Measurements from ENCODE around the gene PROKR1. TPM values are rescaled to one million over a fixed set of nuclear protein-coding genes. Genes with fewer than 3 reads are reported as not detected.
A peak's percentile ranks its signal among the peaks of the same experiment; 100 is the strongest.

Gene PROKR1
- total RNA-seq, 2 donors from 2014 or later = not detected

DNA sequence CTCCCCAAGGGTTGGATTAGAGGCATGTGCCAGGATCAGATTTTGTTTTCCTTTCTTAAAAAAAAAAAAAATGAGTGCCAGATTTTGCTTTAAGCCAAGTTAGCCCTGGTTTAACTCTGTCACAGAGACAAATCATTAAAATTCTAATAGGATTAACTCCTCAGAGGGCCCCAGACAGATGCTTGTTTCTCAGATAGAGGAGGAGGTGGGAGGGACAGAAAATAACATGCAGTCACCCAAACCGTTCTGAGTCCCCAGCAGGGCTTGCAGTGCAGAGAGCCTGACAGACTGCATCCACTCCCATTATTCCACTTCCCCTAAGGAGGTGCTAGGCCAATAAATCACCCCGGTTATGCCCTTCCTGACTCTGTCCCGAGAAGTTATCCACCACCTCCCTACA is 6.3 kb upstream of the PROKR1 start:
- no peak for ATAC-seq (ENCODE audit: insufficient number of reproducible peaks, low FRiP score, low read depth)
- TF ChIP-seq, protein P1, sequence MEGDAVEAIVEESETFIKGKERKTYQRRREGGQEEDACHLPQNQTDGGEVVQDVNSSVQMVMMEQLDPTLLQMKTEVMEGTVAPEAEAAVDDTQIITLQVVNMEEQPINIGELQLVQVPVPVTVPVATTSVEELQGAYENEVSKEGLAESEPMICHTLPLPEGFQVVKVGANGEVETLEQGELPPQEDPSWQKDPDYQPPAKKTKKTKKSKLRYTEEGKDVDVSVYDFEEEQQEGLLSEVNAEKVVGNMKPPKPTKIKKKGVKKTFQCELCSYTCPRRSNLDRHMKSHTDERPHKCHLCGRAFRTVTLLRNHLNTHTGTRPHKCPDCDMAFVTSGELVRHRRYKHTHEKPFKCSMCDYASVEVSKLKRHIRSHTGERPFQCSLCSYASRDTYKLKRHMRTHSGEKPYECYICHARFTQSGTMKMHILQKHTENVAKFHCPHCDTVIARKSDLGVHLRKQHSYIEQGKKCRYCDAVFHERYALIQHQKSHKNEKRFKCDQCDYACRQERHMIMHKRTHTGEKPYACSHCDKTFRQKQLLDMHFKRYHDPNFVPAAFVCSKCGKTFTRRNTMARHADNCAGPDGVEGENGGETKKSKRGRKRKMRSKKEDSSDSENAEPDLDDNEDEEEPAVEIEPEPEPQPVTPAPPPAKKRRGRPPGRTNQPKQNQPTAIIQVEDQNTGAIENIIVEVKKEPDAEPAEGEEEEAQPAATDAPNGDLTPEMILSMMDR (IDR thresholded peaks at IDR 0.05) = no peak
- no peak overlapping the region for H3K27ac ChIP-seq

DNA sequence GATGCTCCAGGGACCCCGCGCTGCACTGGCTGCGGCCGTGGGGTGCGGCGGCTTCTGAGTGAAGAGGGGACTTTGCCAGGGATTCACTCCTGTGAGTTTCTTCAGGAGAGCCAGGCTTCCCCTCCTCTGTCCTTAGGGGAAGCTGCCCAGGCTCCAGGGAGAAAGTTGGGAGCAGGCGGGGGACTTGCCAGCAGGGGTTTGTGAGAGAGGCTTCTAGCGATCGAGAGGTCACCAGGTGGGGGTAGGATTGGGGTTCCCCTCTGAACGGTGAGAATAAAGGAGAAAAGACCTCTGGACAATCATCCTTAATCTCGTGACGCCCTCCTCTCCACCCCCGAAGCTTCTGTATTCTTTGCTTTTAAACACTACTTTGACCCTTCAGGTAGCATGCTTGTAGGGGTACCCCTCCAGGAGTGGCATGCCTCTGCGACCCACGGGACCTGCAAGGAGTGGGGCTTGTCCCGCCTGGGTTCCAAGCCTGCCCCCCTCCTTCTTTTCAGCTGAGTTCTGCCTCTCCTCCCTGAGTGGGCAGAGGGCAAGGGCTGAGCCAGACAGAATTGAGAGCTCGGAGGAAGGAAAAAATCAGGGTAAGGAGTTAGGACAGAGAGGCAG is 601 bp downstream of the PROKR1 start:
- peak overlapping the region; percentile 74 for H3K4me3 ChIP-seq
- no peak overlapping the region for H3K27ac ChIP-seq
- TF ChIP-seq, protein P1 (IDR thresholded peaks at IDR 0.05) = no peak
- ATAC-seq (ENCODE audit: insufficient number of reproducible peaks, low FRiP score, low read depth) = no peak
- DNase-seq (ENCODE audit: low spot score) = no peak
- no peaks in the 10 kb centered on the region for H3K27me3 ChIP-seq (replicated peaks; ENCODE audit: insufficient read depth)
- H3K36me3 ChIP-seq = no peaks in the 10 kb centered on the region
- H3K9me3 ChIP-seq = no peaks in the 10 kb centered on the region
- peaks cover 9 to 15% of the 10 kb centered on the region in 2 donors for H3K4me1 ChIP-seq (ENCODE audit: control insufficient read depth in 1 of 2, low read depth in 2 of 2)

More for the DNA sequence above, 6.3 kb upstream of the PROKR1 start:
- no peak for DNase-seq (ENCODE audit: low spot score)
- Histone ChIP-seq H3K4me1 (ENCODE audit: control insufficient read depth in 1 of 2, low read depth in 2 of 2) (no peaks in the 10 kb centered on the region), H3K36me3 (no peaks in the 10 kb centered on the region), H3K27me3 (replicated peaks; ENCODE audit: insufficient read depth) (no peaks in the 10 kb centered on the region), H3K9me3 (no peaks in the 10 kb centered on the region), H3K4me3 (no peak overlapping the region)

DNA sequence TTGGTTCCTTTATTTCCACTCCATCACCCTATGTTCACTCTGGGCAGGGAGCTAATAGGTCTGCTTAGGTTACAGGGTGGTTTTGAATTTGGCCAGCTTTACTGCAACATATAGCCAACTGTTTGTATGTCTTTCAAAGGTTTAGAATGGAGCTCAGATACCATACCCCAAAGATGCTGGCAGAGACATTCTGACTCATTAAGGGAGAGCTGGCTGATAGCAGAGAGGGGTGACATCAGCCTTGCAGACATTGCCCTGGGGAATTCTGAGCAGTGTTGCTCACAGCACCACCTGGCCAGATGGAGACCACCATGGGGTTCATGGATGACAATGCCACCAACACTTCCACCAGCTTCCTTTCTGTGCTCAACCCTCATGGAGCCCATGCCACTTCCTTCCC is 2.1 kb downstream of the PROKR1 start:
- Histone ChIP-seq H3K36me3 (no peaks in the 10 kb centered on the region), H3K4me1 (ENCODE audit: control insufficient read depth in 1 of 2, low read depth in 2 of 2) (peaks cover 9 to 15% of the 10 kb centered on the region in 2 donors), H3K9me3 (no peaks in the 10 kb centered on the region), H3K27ac (no peak overlapping the region), H3K27me3 (replicated peaks; ENCODE audit: insufficient read depth) (no peaks in the 10 kb centered on the region), H3K4me3 (no peak overlapping the region)
- TF ChIP-seq, protein P1 (IDR thresholded peaks at IDR 0.05) = no peak
- DNase-seq (ENCODE audit: low spot score) (no peak), ATAC-seq (ENCODE audit: insufficient number of reproducible peaks, low FRiP score, low read depth) (no peak)

DNA sequence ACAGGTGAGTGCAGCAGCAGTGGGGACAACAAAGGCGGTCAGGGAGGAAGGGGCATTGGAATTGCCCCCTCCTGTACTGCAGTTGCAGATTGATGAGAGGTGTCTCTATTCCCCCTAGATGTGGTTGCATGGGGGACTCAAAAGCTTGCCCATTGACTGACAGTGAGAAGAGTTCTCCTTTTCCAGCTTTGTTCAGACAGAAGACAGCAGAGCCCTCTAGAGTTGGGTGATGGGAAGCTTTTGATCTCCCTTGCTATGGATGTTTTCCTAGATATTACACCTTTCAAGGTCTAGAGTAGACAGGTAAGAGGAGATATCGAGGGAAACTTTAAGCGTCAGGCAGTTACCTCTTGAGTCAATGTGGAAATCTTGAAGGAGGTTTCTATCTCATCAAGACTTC is 2.9 kb downstream of the PROKR1 start:
- no peak for ATAC-seq (ENCODE audit: insufficient number of reproducible peaks, low FRiP score, low read depth)
- H3K4me1 ChIP-seq (ENCODE audit: control insufficient read depth in 1 of 2, low read depth in 2 of 2) = peaks cover 9 to 15% of the 10 kb centered on the region in 2 donors
- DNase-seq (ENCODE audit: low spot score) = no peak
- TF ChIP-seq, protein P1 (IDR thresholded peaks at IDR 0.05) = no peak
- H3K27ac ChIP-seq = no peak overlapping the region
- H3K27me3 ChIP-seq (replicated peaks; ENCODE audit: insufficient read depth) = no peaks in the 10 kb centered on the region
- H3K36me3 ChIP-seq = no peaks in the 10 kb centered on the region
- H3K4me3 ChIP-seq = no peak overlapping the region
- no peaks in the 10 kb centered on the region for H3K9me3 ChIP-seq

DNA sequence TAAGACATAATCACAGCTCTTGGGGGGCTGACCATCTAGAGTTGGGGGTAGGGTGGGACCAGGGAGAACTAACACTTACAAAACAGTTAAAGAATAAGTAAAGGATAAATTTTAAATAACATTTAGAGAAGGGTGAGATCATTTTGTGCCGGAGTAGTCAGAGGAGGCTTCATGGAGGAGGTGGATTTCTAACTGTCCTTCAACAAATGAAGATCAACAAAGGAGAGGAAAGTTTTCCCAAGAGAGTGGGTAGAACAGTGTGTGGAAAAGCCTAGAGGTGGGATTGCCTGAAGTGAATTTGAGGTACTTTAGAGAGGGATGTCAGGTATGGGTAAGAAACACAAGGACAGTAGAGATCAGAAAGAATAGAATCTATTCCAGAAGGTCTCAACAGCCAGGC is 7.3 kb downstream of the PROKR1 start:
- no peak overlapping the region for H3K27ac ChIP-seq
- DNase-seq (ENCODE audit: low spot score) (no peak), ATAC-seq (ENCODE audit: insufficient number of reproducible peaks, low FRiP score, low read depth) (no peak)
- H3K4me3 ChIP-seq = no peak overlapping the region
- H3K27me3 ChIP-seq (replicated peaks; ENCODE audit: insufficient read depth) = no peaks in the 10 kb centered on the region
- no peaks in the 10 kb centered on the region for H3K36me3 ChIP-seq
- TF ChIP-seq, protein P1 (IDR thresholded peaks at IDR 0.05) = no peak
- no peaks in the 10 kb centered on the region for H3K4me1 ChIP-seq (ENCODE audit: control insufficient read depth in 1 of 2, low read depth in 2 of 2)
- H3K9me3 ChIP-seq = no peaks in the 10 kb centered on the region

All from thoracic aorta (tissue), 2 donors.